Adrenal gland (tissue), 12 donors: ENCODE results near the gene SDC3. TPM values are rescaled to one million over a fixed set of nuclear protein-coding genes. Genes with fewer than 3 reads are reported as not detected.

ENCODE experiments used
- DNase-seq, 7 donors: peaks; one replicate each; pipeline ENCODE4 v3.0.0-alpha.2; 2019 to 2020
- H3K27ac ChIP-seq, 5 donors: fragments of 200-600 bp; sonication (generic) in 4 of 5; 1 replicate in 3 of 5; 2 replicates in 2 of 5; pipeline versions ENCODE4 v1.5.1 to v1.8.0; 2016 to 2020; ENCODE audit warnings: mild to moderate bottlenecking in 1 of 5
- H3K27me3 ChIP-seq: fragments of 200-600 bp; 2 replicates; pipeline ENCODE4 v1.8.0; 2021
- H3K36me3 ChIP-seq, 2 donors: fragments of 200-600 bp; replicated peaks in 1 of 2; 1 replicate in 1 of 2; 2 replicates in 1 of 2; pipeline versions ENCODE4 v1.5.1 to v1.8.0; 2018 to 2022
- H3K4me1 ChIP-seq, 2 donors: fragments of 200-600 bp; replicated peaks in 1 of 2; 1 replicate in 1 of 2; 2 replicates in 1 of 2; pipeline versions ENCODE4 v1.5.1 to v1.8.0; 2018 to 2021
- H3K4me3 ChIP-seq, 4 donors: fragments of 200-600 bp; sonication (generic) in 3 of 4; one replicate each; pipeline ENCODE4 v1.5.1; 2016 to 2018
- H3K9me3 ChIP-seq, 3 donors: fragments of 200-600 bp; sonication (generic) in 1 of 3; replicated peaks in 1 of 3; 1 replicate in 2 of 3; 2 replicates in 1 of 3; pipeline versions ENCODE4 v1.5.1 to v1.8.0; 2016 to 2021
- POLR2A ChIP-seq, 2 donors: fragments of 450-650 bp; IDR thresholded peaks; one replicate each; pipeline ENCODE4 v1.6.1; 2017; ENCODE audit warnings: antibody characterized with exemption in 2 of 2, mild to moderate bottlenecking in 2 of 2, moderate library complexity in 1 of 2
- WGBS, 4 donors: extraction: QIAGEN DNeasy Blood & Tissue Kit in 2 of 4; methylation state at CpG; one replicate each; pipeline versions ENCODE4 v1.1.5 to v1.1.7; 2013 to 2017; 5-methylcytosine and 5-hydroxymethylcytosine counted together
- intact Hi-C, 2 donors: fragments of 100-400 bp; cut with DNase I; formaldehyde crosslinking; loops; one replicate each; pipeline versions ENCODE4 v1.14.1 to v1.15.0; 2022 to 2023
- polyA plus RNA-seq, 3 donors: library from polyadenylated mRNA; stranded (reverse); fragments of 200-250 nt in 2 of 3; fragments of 350-450 nt in 1 of 3; fragmentation: Illumina TruSeq in 1 of 3; extraction: RNeasy Lipid Tissue Mini Kit (QIAGEN cat#74804) in 1 of 3; gene quantifications; one replicate each; pipeline ENCODE4 v1.2.3, GENCODE V29; 2013 to 2014
- total RNA-seq, 9 donors: library from RNA; depleted of rRNA in 4 of 9; stranded (reverse); fragments of >200 nt in 4 of 9; fragments of 120-200 nt in 1 of 9; fragmentation: NEBNext Ultra II Directional in 1 of 9; extraction: Animal tissue kit (Norgen Biotek cat#: 25700) in 1 of 9; gene quantifications; one replicate each; pipeline versions ENCODE4 v1.1.0 to v1.2.4, GENCODE V29; 2013 to 2023
- TF ChIP-seq, protein P1 (sequence below), 6 experiments: fragments of 450-650 bp in 4 of 6; fragments of 200-600 bp in 2 of 6; sonication (generic) in 1 of 6; IDR thresholded peaks; 1 replicate in 5 of 6; 2 replicates in 1 of 6; pipeline versions ENCODE4 v1.5.1 to v1.8.0; 2016 to 2021; ENCODE audit warnings: antibody characterized with exemption in 6 of 6, mild to moderate bottlenecking in 2 of 6, moderate library complexity in 1 of 6
- donor health status: healthy with polysubstance abuse.
- donor health status: Bipolar disorder and iron deficiency.
- donor health status: DM: yes; HTN: yes; CAD: no.
- donor health status: DM: no; HTN: no; CAD: no.
- donor health status: DM: no; HTN: no; CAD: no.
- donor health status: DM: yes; HTN: yes; CAD: no.

The SDC3 gene
- total and polyA plus RNA-seq, 12 donors: 40.1 to 536 (median 188) TPM

DNA sequence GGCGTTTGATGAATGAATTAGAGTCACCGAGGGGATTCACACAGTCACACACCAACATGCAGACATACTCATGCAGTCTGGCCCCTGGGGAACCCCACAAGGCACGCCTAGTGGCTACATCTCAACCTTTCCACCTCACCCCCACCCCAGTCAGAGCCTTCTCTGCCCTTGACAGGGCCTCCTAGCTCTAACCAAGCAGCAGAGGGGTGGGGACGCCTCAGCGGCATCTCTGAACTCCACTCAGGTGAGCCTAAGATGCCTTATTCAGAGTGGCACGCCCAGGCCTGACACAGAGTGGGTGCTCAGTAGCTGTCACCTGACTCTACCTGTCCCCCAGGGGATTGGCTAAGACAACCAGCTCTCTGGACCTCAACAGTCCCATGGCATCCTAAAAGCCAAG is 3.7 kb upstream of the SDC3 start:
- DNase-seq: peak in 4 of 7 donors; percentile 16 to 24 (median 20)
- Histone ChIP-seq H3K27ac (peak overlapping the region in 1 of 5 donors; percentile 45), H3K4me3 (no peak overlapping the region), H3K4me1 (peaks cover 13 to 17% of the 10 kb centered on the region in 2 donors), H3K9me3 (no peaks in the 10 kb centered on the region), H3K36me3 (no peaks in the 10 kb centered on the region), H3K27me3 (no peaks in the 10 kb centered on the region)
- TF ChIP-seq, protein P1, sequence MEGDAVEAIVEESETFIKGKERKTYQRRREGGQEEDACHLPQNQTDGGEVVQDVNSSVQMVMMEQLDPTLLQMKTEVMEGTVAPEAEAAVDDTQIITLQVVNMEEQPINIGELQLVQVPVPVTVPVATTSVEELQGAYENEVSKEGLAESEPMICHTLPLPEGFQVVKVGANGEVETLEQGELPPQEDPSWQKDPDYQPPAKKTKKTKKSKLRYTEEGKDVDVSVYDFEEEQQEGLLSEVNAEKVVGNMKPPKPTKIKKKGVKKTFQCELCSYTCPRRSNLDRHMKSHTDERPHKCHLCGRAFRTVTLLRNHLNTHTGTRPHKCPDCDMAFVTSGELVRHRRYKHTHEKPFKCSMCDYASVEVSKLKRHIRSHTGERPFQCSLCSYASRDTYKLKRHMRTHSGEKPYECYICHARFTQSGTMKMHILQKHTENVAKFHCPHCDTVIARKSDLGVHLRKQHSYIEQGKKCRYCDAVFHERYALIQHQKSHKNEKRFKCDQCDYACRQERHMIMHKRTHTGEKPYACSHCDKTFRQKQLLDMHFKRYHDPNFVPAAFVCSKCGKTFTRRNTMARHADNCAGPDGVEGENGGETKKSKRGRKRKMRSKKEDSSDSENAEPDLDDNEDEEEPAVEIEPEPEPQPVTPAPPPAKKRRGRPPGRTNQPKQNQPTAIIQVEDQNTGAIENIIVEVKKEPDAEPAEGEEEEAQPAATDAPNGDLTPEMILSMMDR (IDR thresholded peaks at IDR 0.05): no peak
- no peak for TF ChIP-seq POLR2A (IDR thresholded peaks at IDR 0.05)
- intact Hi-C loops: loop anchor here (5.0 kb wide), 4 partner anchors 110 to 190 kb away; partner anchors contain the start of gene MATN1 (in 1 of the 2)
- 71 to 84% (median 74%) methylated on average over 6 of the region's 6 CpGs; no CpG with 5 or more reads in 1 of the 4 donors for WGBS, 4 donors

GRCh38 chr1:30911059-30911954 is 2.7 kb upstream of the SDC3 start:
- Histone ChIP-seq H3K4me3 (no peak overlapping the region), H3K27ac (peak overlapping the region in 2 of 5 donors; percentile 24 to 71), H3K4me1 (peaks cover 20 to 26% of the 10 kb centered on the region in 2 donors), H3K36me3 (no peaks in the 10 kb centered on the region), H3K9me3 (no peaks in the 10 kb centered on the region), H3K27me3 (no peaks in the 10 kb centered on the region)
- intact Hi-C loops: loop anchor here (2.0 to 5.0 kb wide), 5 partner anchors 109 to 189 kb away; partner anchors contain the start of gene MATN1 (in 1 of the 2)
- 42 to 47% (median 44%) methylated on average over 7 to 9 of the region's 9 CpGs for WGBS, 4 donors
- TF ChIP-seq, protein P1 (IDR thresholded peaks at IDR 0.05): peak; percentile 71 to 96 (median 94)
- TF ChIP-seq POLR2A (IDR thresholded peaks at IDR 0.05): no peak
- DNase-seq: peak; percentile 86 to 97 (median 95)

DNA sequence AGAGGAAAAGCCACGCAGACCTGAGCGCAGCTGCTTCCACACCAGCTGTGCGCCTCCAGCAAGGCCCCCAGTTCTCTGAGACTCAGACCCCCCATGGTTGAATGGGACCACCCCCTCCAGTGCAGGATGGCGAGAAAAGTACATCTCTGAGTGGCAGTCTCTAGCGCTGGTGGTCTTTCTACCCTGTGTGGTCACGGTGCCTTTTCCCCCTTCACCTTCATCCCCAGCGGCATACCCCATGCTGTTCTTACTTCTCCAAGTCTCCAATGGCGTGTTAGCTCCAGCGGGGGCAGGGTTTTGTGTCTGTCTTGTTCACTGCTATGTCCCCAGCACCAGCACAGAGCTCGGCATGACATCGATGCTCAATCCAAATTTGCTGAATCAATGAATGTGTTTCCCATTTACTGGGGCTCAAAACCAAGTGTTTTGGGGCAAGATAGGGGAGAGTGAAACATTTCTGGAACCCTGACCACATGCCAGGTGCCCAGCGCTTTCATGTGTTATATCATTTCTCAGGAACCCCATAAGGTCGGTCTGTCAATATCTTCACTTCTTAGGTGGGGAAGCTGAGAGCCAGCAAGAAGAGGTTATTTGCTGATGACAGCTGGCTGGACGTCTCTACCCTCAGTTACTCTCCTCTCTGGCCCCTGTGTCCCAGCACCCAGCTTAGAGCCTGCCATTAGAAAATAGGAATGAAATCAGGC is 959 bp upstream of the SDC3 start:
- intact Hi-C loops: loop anchor here (2.0 to 5.0 kb wide), 5 partner anchors 107 to 187 kb away; partner anchors contain the start of gene MATN1 (in 1 of the 2)
- Histone ChIP-seq H3K4me3 (no peak overlapping the region), H3K4me1 (peaks cover 37 to 40% of the 10 kb centered on the region in 2 donors), H3K9me3 (no peaks in the 10 kb centered on the region), H3K27me3 (no peaks in the 10 kb centered on the region), H3K27ac (peak overlapping the region in 3 of 5 donors; percentile 55 to 94 (median 71)), H3K36me3 (no peaks in the 10 kb centered on the region)
- TF ChIP-seq, protein P1 (IDR thresholded peaks at IDR 0.05): no peak
- no peak for TF ChIP-seq POLR2A (IDR thresholded peaks at IDR 0.05)
- 73 to 82% (median 82%) methylated on average over 13 to 14 of the region's 14 CpGs for WGBS, 4 donors
- DNase-seq: peak in 5 of 7 donors; percentile 39 to 48 (median 42)

DNA sequence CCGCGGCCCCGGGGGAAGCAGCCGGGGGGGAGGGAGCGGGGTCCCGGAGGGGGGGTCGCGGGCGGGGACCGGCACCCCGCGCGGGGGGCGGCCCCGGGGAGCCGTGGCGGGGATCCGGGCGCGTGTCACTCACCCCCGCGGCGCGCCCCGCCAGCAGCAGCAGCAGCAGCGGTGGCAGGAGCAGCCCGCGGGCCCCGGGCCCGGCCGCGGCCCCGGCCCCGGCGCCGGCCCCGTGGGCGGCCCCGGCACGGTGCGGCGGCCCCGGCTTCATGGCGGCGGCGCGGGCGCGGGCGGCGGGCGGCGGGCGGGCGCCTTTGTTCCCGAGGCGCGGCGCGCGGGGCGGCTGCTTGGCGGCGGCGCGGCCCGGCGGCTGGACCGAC is 252 bp downstream of the SDC3 start:
- no peak for DNase-seq

More for the DNA sequence above, 252 bp downstream of the SDC3 start:
- TF ChIP-seq, protein P1 (IDR thresholded peaks at IDR 0.05): no peak
- no peak for TF ChIP-seq POLR2A (IDR thresholded peaks at IDR 0.05)
- Histone ChIP-seq H3K36me3 (no peaks in the 10 kb centered on the region), H3K27me3 (no peaks in the 10 kb centered on the region), H3K4me3 (peak overlapping the region in 2 of 4 donors; percentile 81 to 92), H3K27ac (peak overlapping the region in 3 of 5 donors; percentile 75 to 94 (median 78)), H3K4me1 (peaks cover 48 to 50% of the 10 kb centered on the region in 2 donors), H3K9me3 (no peaks in the 10 kb centered on the region)
- intact Hi-C loops: no loop called here
- 1 to 2% (median 1%) methylated on average over 10 to 51 of the region's 69 CpGs; no CpG with 5 or more reads in 1 of the 4 donors for WGBS, 4 donors
